HepG2 (cell line): Measurements from ENCODE around the gene ZNF28. TPM values are rescaled to one million over a fixed set of nuclear protein-coding genes. Genes with fewer than 3 reads are reported as not detected.

Source experiments
- BATF2 ChIP-seq: sonication (generic); formaldehyde crosslinking; IDR thresholded peaks from 2 replicates; pipeline ENCODE4 v1.8.0; 2022; ENCODE audit warnings: mild to moderate bottlenecking, missing genetic modification reagents, moderate library complexity
- JUND ChIP-seq: sonication (generic); formaldehyde crosslinking; IDR thresholded peaks from 2 replicates; pipeline ENCODE4 v1.8.0; 2022; ENCODE audit warnings: mild to moderate bottlenecking, missing genetic modification reagents
- NFKBIZ ChIP-seq: IDR thresholded peaks from 2 replicates; pipeline ENCODE4 v1.6.1; 2018; ENCODE audit warnings: missing genetic modification reagents, missing compliant biosample characterization
- SP1 ChIP-seq, 2 experiments: fragments of 450-650 bp in 1 of 2; sonication (generic) in 1 of 2; formaldehyde crosslinking in 1 of 2; IDR thresholded peaks; 2 replicates each; pipeline versions ENCODE4 v1.4.0 to v1.6.1; 2016 to 2020; ENCODE audit warnings: missing genetic modification reagents in 1 of 2
- STAT6 ChIP-seq: sonication (generic); formaldehyde crosslinking; IDR thresholded peaks from 2 replicates; pipeline ENCODE4 v1.4.0; 2020; ENCODE audit warnings: missing genetic modification reagents, mild to moderate bottlenecking, borderline replicate concordance
- TERF1 ChIP-seq: sonication (generic); formaldehyde crosslinking; IDR thresholded peaks from 2 replicates; pipeline ENCODE4 v1.8.0; 2022; ENCODE audit warnings: mild to moderate bottlenecking, missing genetic modification reagents, moderate library complexity
- TFDP1 ChIP-seq: IDR thresholded peaks from 2 replicates; pipeline ENCODE4 v1.6.1; 2016; ENCODE audit warnings: missing compliant biosample characterization, missing genetic modification reagents, borderline replicate concordance
- ZNF24 ChIP-seq: fragments of 450-650 bp; IDR thresholded peaks from 2 replicates; pipeline ENCODE4 v1.6.1; 2017; ENCODE audit warnings: antibody characterized with exemption, mild to moderate bottlenecking
- ZNF878 ChIP-seq: sonication (generic); formaldehyde crosslinking; IDR thresholded peaks from 2 replicates; pipeline ENCODE4 v1.8.1; 2023; ENCODE audit warnings: mild to moderate bottlenecking, missing genetic modification reagents, moderate library complexity
- polyA plus RNA-seq, 8 experiments: library from polyadenylated mRNA; depleted of rRNA in 3 of 8; stranded (reverse) in 7 of 8; unstranded in 1 of 8; fragments of >200 nt; fragmentation: Illumina TruSeq in 4 of 8; extraction: Trizol in 4 of 8; gene quantifications; 2 replicates each; pipeline versions ENCODE4 v1.2.1 to v1.2.3, GENCODE V29; 2011 to 2016; ENCODE audit warnings: low read depth in 4 of 8, missing spikeins in 1 of 8, mixed read lengths in 1 of 8; ENCODE audit not compliant: insufficient read depth in 1 of 8
- total RNA-seq, 5 experiments: library from RNA; depleted of rRNA; stranded (reverse); fragments of >200 nt; fragmentation: Illumina TruSeq; extraction: Trizol; gene quantifications; 2 replicates each; pipeline ENCODE4 v1.2.3, GENCODE V29; 2016; ENCODE audit warnings: low read depth in 1 of 5
- TF ChIP-seq, protein P1 (sequence below), 2 experiments: fragments of 450-650 bp in 1 of 2; sonication (generic) in 1 of 2; formaldehyde crosslinking in 1 of 2; IDR thresholded peaks; 2 replicates each; pipeline versions ENCODE4 v1.6.1 to v1.8.0; 2016 to 2022; ENCODE audit warnings: antibody characterized with exemption in 1 of 2, mild to moderate bottlenecking in 1 of 2, missing genetic modification reagents in 1 of 2

Gene ZNF28
- total and polyA plus RNA-seq, 2 of the 13 experiments (the other 11 are each of a cell fraction or from before 2014, with no cell fraction given) = 5.0 to 16.0 TPM

DNA sequence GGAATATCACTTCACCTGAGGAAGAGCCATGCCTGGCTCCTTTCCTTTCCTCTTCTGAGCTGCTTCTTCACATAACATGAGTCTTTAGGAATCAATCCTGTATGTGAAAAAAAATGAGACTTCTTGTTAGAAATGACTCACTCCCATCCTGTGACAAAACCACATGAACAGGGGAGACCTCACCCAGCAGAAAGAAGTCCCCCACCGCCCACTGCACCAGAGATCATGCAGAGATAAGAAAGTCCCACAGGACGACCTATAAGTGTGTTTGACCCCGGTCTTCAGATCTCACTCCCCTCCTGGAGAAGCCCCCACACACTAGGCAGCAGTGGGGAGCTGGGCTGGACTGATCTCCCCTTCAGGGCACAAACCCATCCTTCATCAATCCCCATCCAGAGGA, 42.6 kb downstream of the ZNF28 start (continued):
- TF ChIP-seq, protein P1, sequence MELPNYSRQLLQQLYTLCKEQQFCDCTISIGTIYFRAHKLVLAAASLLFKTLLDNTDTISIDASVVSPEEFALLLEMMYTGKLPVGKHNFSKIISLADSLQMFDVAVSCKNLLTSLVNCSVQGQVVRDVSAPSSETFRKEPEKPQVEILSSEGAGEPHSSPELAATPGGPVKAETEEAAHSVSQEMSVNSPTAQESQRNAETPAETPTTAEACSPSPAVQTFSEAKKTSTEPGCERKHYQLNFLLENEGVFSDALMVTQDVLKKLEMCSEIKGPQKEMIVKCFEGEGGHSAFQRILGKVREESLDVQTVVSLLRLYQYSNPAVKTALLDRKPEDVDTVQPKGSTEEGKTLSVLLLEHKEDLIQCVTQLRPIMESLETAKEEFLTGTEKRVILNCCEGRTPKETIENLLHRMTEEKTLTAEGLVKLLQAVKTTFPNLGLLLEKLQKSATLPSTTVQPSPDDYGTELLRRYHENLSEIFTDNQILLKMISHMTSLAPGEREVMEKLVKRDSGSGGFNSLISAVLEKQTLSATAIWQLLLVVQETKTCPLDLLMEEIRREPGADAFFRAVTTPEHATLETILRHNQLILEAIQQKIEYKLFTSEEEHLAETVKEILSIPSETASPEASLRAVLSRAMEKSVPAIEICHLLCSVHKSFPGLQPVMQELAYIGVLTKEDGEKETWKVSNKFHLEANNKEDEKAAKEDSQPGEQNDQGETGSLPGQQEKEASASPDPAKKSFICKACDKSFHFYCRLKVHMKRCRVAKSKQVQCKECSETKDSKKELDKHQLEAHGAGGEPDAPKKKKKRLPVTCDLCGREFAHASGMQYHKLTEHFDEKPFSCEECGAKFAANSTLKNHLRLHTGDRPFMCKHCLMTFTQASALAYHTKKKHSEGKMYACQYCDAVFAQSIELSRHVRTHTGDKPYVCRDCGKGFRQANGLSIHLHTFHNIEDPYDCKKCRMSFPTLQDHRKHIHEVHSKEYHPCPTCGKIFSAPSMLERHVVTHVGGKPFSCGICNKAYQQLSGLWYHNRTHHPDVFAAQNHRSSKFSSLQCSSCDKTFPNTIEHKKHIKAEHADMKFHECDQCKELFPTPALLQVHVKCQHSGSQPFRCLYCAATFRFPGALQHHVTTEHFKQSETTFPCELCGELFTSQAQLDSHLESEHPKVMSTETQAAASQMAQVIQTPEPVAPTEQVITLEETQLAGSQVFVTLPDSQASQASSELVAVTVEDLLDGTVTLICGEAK (IDR thresholded peaks at IDR 0.05) = no peak
- TF ChIP-seq, protein P1 (CRISPR knock-in tag; IDR thresholded peaks at IDR 0.05) = no peak
- TF ChIP-seq ZNF878 (CRISPR knock-in tag) = no peak
- TF ChIP-seq JUND (CRISPR knock-in tag) = no peak
- no peak for TF ChIP-seq TFDP1
- TF ChIP-seq SP1 (IDR thresholded peaks at IDR 0.05) = no peak
- no peak for TF ChIP-seq SP1 (CRISPR knock-in tag; IDR thresholded peaks at IDR 0.05)
- no peak for TF ChIP-seq BATF2 (CRISPR knock-in tag)
- no peak for TF ChIP-seq STAT6 (CRISPR knock-in tag)
- no peak for TF ChIP-seq NFKBIZ
- no peak for TF ChIP-seq ZNF24
- no peak for TF ChIP-seq TERF1 (CRISPR knock-in tag)
